Measurements from ENCODE around the gene BEND3.
"Not testable (repeated sequence)": the region's sequence is repeated elsewhere in the genome, so short reads cannot be mapped to it uniquely, and the experiment has no call there.

BEND3 gene

DNA sequence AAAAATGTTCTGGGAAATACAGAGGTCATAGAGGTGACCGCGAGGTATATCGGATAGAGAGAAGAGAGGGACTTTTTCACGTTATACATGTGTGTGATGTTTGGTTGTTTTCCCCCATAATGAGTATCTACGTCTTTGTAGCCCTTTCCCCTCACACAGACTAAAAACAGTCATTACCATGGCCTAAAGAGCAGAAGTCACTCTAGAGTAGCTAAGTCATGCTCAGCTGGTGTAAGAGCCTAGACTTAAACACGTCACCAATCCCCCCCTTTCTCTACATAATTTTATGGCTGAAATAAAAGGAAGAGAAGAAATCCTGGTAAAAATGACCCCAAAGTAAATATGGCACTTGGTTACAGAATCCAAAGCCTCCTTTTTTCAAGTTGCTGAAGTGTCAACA is 6.0 kb upstream of the BEND3 start:
- no peak for DNase-seq (ENCODE audit: low read depth in 3 of 3)

DNA sequence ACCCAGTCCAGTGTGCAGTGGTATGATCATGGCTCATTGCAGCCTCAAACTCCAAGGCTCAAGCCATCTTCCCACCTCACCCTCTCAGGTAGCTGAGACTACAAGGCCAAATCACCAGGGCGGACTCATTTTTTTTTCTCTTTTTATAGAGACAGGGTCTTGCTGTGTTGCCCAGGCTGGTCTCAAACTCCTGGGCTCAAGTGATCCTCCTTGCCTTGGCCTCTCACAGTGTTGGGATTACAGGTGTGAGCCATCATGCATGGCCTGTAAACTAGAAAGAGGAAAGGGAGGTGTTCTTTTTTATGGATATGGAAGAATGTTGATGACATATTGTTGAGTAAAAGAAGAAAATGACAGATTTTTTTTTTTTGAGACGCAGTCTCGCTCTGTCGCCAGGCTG is 5.1 kb upstream of the BEND3 start:
- no peak for DNase-seq (ENCODE audit: low read depth in 3 of 3)

DNA sequence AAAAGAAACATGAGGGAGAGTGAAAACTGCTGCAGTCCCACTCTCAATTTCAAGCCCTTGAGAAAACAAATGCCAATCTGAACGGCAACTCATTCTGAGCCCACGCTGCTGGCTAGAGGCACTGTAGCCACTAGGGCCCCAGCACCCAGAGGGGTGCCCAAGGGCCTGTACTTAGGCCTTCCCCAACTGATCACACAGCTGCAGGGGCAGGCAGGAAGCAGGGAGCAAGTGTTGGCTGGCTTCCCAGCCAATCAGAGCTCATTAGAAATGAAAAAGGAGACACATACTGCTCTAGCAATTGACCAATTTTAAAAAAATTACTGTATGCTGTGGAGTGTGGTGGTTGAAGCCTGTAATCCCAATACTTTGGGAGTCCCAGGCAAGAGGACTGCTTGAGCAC is 3.7 kb upstream of the BEND3 start:
- no peak for DNase-seq (ENCODE audit: low read depth in 3 of 3)

DNA sequence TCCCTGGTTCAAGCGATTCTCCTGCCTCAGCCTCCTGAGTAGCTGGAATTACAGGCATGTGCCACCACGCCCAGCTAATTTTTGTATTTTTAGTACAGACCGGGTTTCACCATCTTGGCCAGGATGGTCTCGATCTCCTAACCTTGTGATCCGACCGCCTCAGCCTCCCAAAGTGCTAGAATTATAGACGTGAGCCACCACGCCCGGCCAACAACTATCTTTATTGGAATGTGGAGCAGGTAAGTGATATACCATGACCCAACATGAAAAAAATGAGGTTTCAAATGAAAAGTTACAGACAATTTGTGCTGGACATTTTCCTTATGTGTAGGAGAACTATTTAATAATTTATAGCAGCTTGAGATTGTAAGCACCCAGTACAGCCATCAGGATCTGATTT is 3.2 kb upstream of the BEND3 start:
- DNase-seq (ENCODE audit: low read depth in 3 of 3) = not testable (repeated sequence)

DNA sequence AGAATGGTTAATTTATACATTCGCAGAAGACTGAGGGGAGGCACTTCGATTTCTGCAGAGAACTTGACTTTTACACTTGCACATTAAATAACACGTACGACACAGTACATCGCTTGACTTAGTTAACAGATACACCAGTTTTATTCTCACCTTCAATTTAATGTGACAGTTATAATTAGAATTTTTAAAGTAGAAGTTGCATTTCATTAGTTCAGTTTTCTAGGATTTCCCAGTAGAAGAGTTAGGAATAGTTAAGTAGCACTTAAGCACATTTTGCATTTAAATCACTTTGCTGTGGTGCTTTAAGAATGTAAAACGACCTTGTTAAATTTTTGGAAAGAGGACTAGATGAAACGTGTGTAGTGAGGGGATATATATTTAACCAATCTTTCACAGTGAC is 1.6 kb upstream of the BEND3 start:
- DNase-seq (ENCODE audit: low read depth in 3 of 3) = no peak

DNA sequence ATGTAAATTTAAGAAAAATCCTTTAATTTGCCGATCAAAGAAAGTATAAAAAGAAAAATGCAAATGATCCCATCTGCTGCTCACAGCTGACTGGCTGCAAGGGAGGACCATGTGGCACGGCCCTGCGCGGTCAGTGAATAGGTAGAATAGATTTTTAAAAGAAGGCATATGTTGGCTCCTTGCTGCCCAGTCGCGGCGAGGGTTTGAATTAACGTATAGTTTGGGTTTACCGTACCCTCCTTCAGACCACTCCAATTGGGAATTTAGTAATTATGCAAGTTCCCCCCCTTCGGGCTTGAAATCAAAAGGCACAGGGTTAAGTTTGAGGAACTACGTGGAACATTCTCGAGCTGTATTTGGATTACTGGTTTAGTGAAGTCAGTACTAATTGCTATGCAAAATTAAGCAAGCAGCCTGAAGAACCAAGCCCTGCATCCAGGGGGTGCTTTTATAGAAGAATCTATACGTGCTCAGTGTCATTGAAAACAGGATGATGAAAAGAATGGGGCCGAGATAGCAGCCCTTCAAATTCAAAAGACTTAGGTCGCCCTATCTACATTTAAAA is 1.1 kb upstream of the BEND3 start:
- DNase-seq (ENCODE audit: low read depth in 3 of 3) = peak in 1 of 3 experiments; percentile 3

DNA sequence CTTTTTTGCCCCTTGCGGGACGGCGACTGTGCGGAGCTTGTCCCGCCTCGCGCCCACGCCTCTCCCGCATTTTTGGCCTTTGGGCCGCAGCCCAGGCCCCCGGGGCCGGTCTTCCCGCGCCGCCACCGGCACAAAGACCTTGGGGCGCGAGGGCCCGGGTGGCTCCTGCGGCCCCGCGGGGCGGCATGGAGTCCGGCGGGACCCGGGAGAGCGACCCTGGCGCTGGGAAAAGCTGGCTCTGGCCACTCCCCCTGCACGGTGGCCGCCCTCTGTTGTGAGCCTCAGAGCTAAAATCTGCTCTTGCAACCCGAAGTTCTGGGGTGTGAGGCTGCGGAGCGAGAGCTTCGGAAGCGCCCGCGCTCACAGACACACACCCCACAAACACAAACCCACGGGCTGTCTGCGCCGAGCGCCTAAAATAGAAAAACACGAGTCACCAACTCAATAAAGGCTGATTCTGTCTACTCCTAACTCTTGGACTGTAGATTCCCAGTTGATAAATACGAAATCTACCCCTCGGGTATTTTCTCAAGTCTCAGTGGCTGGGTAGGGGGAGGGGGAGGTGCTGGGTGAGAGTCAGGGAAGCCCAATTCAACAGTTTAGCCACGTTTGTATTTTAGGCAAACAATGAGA is 496 bp upstream of the BEND3 start:
- peak in 1 of 3 experiments; percentile 31 for DNase-seq (ENCODE audit: low read depth in 3 of 3)

DNA sequence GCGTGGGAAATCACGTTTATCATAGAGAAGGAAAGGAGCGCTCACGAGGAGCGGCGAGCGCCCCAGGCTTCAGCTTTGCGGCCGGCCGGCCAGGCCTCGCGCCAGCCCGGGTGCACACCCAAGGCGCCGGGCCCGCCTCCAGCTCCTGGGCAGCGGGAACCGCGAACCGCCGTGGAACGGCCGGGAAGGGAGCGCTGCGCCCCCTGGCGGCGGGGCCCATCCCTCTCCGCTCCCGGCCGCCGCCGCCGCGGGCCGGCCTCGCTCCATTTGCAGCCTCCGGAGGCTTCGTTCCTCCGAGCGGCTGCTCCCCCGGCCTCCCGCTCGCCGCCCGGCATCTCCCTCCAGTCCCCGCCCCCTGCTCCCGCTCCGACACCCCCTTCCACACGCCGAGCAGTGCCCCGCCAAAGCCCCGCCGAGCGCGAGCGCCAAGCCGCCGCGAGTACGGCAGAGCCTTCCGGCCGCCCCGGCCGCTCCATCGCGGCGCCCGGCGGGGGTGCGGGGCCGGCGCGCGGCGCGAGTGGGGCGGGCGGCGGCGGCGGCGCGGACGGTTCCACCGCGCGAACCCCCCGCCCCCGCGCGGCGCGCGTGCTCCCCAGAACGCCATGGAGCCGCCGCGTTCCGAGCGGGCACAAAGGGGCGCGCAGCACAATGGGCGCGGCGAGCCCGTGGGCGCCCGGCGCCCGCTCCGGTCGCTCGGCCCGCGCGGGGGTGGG is 946 bp downstream of the BEND3 start:
- peak; percentile 38 to 72 (median 41) for DNase-seq (ENCODE audit: low read depth in 3 of 3)

DNA sequence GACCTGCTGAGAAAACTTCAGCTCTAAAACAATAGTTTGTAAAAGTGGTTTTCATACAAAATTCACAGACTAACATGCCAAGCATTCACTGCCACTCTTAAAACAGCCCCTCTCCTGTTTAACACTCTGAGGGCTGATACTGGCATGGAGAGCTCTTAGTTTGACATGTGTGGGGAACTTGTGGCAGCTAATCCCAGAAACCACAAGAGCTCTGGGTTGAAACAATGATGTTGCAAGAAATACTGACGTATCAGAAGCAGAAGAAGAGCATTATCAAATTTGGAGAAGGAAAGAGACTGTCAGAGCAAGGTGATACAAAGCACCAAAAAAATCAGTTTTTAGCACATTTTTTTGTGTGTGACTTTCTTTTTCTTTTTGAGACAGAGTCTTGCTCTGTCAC is 5.1 kb downstream of the BEND3 start:
- no peak for DNase-seq (ENCODE audit: low read depth in 3 of 3)

DNA sequence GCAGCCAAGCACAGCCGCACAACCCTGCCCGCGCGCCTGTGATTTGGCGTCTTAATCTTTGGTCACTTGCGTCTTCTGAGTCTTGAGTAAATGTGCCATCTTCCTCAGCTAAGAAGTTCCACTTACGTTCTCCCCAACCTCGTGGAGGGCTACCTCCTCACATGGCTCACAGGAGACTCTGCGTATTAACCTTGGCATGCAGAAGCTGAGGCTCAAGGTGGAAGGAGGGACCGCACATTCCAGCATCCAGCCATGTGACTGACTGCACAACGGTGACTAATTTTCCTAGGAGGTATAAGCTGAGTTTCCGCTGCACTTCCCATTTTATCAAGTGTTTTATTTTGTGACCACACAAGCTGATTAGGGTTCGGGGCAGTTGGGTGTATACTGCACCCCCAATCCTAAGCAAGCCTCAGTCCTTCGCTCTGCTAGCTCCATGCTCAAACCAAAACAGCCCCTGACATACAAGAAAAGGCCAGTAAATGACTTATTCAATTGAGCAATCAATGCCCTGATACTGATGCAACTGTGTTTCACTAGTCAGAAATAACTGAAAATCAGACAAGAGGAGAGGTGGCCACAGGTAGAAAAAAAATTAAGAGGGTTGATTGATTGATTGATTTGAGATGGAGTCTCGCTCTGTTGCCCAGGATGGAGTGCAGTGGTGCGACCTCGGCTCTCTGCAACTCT is 7.0 kb downstream of the BEND3 start:
- no peak for DNase-seq (ENCODE audit: low read depth in 3 of 3)

DNA sequence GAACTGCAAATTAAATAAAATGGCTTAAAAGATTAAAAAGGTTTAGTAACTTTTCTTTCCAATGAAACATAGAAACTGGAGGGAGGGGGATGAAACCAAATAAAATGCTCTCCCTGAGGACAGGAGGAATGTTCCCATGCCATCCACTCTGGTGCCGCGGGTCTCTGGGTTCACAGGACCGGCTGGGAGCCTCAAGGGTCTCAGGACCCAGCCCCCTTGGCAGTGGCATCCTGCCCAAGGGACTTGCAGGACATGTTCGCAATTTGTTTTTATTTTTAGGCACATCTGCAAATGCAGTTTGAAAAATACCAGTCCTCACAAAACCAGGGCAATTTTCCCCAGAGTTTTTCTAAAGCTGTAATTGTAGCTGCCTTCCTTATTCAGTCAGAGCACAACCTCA is 7.5 kb downstream of the BEND3 start:
- no peak for DNase-seq (ENCODE audit: low read depth in 3 of 3)

DNA sequence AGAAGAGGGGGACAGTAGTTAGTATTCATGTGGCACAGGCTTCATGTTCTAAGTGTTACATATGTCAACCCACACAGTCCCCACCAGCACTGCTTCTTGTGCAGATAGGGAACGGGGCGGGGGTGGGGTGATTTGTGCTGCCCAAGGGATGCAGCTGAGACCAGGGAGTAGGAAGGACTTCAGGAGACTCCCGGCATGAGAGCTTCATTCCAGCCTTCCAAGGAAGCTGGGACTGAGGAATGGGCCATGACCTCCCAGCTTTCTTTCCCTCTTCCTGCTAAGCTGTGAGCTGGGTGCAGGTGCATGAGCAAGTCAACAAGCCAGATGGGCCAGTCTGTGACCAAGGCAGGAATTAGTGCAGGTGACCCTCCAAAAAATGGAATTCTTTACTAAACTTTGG is 9.2 kb downstream of the BEND3 start:
- DNase-seq (ENCODE audit: low read depth in 3 of 3) = no peak

DNA sequence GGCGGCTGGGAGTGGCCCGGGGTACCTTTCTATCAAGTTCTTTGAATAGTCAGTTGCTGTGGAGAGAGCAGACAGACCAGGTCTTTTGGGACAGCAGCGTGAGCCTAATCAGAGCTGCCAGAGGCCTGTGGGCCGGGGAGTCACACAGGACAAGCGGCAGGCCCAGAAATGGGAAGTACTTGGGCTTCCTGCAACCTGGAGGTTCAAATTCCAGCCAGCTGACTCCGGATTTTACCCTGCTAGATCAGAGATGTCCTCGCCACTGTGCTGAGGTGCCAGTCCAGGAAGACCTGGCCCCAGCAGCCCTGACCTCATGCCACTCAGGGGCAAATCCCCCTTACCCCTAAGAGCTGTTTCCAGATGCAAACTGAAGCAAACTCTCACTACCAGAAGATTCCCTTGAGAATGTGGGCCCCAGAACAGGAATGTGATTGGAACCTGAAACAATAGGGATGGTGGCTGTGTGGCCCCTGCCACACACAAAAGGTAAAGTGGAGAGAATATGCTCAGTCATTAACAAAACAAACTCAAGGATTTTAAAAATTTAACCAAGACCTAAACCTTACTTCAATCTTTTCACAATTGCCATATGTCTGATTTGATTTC is 9.7 kb downstream of the BEND3 start:
- DNase-seq (ENCODE audit: low read depth in 3 of 3) = no peak

DNA sequence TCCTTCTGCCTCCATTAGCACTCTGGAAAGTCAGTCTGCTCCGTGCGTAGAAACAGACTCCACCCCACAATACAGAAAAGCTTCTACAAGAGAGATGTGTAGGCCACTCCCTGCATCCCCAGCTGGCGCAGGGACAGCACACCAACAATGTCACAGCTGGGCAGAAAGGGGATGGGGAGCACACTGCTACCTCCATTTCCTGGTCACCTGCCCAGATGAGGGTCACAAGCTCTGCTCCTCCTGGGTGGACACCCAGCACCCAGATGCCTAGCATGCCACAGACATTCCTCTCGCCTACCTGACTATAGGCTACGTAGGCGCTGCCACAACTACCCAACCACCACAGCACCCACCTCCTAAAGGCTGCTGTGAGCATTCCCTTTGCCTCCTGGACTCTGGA is 12.2 kb downstream of the BEND3 start:
- DNase-seq (ENCODE audit: low read depth in 3 of 3) = no peak

DNA sequence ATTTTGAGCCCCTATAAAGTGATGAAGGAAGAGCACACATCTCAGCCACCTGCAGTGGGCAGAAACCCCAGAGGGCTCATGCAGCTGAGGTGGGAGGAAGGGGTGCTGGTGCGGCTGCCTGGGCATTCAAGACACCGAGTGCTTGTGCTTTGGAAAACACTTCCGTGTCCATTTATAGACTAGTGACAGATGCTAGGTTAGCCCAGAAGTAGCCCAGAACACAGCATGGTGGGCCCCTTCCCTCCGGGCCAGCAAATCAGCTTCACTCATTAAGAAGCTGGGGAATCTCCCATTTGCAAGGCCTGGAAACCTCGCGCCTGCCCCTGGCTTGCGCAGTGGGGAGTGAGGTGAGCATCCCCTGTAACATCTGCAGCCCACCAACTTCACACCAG is 12.9 kb downstream of the BEND3 start:
- no peak for DNase-seq (ENCODE audit: low read depth in 3 of 3)

DNA sequence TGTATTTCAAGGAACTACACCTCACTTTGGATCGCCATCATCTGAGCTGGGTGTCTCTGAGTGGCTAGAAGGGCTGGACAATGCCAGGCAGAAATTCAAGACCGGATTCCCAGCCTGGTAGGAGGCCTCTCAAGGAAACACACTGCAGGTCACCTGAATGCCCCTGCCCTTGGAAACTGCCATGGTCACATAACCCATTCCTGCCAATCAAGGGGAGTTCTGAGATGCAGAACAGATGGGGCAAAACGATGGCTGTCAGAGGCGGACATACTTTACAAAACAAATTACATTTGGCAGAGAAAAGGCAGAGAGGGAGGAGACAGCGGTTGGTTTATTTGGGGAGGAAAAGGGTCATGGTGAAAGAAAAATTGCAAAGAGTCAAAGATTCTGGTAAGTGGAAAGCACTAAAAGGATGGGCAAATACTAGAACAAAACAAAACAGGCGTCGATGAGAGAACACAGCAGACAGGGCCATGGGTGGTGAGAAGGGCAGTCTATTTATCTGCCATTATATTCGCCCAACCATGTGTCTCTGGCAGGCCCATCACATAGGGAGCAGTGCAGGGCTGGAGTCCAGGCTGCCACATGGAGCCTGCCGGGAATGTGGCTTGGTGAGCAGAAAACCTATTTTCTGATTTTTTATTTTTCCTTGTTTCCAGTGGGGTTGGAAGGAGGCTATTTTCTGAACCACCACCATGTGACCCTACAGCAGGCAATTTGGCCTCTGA is 13.5 kb downstream of the BEND3 start:
- no peak for DNase-seq (ENCODE audit: low read depth in 3 of 3)

DNA sequence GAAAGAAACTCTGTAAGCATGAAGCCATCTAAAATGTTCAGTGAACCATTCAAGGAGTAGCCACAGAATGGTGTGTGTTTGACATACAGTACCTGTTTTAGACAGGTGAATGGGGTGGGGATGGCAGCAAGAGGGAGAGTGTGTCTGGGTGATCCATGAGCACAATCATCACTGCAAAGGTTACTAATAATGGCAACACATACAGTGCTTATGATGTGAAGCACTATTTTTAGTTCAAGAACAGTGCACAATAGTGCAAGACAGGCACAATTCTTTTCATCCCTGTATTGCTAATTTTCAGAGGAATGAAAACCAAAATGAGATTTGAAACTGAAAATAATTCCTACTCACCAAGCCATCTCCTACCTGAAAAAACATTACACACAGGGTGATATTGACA is 14.1 kb downstream of the BEND3 start:
- no peak for DNase-seq (ENCODE audit: low read depth in 3 of 3)

DNA sequence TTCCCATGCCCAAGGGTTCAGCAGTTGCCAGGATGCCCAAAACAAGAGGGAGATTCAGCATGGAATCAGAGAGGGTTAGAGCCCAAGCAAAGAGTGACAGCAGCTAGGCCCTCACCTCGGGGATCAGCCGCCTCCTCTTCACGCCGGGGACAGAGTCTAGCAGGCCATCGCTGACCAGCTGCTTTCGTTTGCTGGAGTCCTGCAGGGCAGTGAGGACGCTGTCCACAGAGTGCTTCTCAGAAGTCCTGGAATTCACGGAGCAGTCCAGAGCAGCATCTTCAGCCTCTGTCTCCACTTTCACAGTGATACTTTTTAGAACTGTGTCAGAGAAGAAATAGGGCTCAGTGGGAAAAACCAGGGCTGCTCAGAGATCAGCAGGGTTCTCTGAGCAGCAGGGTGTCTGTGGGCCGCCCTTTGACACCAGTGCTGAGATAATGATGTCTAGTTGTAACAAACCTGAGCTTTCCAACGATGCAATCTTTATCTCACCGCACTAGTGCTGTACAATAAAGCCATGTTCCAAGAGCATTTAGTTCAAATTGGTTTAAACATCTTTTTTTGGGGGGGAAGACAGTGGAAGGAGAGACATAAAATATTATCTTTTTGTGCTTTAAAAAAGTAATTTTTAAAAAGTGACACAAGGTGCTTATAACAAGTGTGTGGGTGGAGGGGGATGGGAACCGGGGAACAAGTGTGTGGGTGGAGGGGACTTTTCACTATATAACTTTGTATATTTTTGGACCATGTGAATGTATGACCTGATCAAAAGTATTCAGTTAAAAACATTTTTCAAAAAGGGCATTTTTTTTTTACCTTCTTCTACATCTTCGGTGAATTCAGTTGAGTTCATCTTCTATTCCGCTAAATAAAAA is 16.6 kb downstream of the BEND3 start:
- DNase-seq (ENCODE audit: low read depth in 3 of 3) = no peak

DNA sequence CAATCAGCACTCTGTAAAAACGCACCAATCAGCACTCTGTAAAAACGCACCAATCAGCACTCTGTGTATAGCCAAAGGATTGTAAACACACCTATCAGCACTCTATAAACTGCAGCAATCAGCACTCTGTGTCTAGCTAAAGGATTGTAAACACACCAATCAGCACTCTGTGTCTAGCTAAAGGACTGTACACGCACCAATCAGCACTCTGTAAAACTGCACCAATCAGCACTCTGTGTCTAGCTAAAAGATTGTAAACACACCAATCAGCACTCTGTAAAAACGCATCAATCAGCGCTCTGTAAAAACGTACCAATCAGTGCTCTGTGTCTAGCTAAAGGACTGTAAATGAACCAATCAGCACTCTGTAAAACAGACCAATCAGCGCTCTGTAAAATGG is 30.9 kb downstream of the BEND3 start:
- not testable (repeated sequence) for DNase-seq (ENCODE audit: low read depth in 3 of 3)

DNA sequence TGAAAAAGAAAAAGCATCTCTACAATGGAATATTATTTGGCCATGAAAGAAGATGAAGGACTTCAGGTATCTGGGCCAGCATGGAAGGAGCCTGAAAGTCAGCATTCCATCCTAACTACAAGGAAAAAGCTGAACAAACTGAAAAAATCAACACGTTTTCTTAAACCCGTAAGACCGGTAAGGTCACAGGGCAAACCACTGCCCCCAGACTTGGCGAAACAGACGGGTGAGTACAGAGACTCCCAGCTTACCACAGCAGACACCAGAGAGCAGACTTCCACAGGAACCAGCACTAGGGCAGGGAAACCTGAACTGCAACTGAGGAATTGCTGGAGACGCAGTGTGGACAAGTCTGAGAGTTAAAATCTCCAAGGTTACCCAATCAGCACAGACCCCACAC is 31.4 kb downstream of the BEND3 start:
- no peak for DNase-seq (ENCODE audit: low read depth in 3 of 3)
